DMS153 treated with DMSO at 0.1 percent for 48 hours (cell line): ENCODE results near the gene CLEC11A.
A peak's percentile ranks its signal among the peaks of the same experiment; 100 is the strongest.

Source experiments
- DNase-seq: peaks from one replicate; lab custom pipeline; 2025; ENCODE audit not compliant: unreplicated experiment; lab: John Stamatoyannopoulos, UW

Gene CLEC11A

GRCh38 chr19:50723069-50723468 is at the start of gene CLEC11A:
Gene CLEC11A, plus strand, starts transcription at chr19:50723364. Its CDS starts 162 bp downstream, at chr19:50723526.
- DNase-seq = no peak

- DNase-seq = no peak
These were observed 46.5 kb upstream of the CLEC11A start for GRCh38 chr19:50676625-50677197.

GRCh38 chr19:50677636-50678035 is 45.5 kb upstream of the CLEC11A start:
- DNase-seq = no peak

- DNase-seq = no peak
These were observed 44.8 kb upstream of the CLEC11A start for GRCh38 chr19:50678323-50678722.

GRCh38 chr19:50679177-50680125 is 43.7 kb upstream of the CLEC11A start:
- DNase-seq = peak; percentile 86

GRCh38 chr19:50686310-50687032 is 36.7 kb upstream of the CLEC11A start:
- no peak for DNase-seq

GRCh38 chr19:50688766-50689165 is 34.4 kb upstream of the CLEC11A start:
- DNase-seq = no peak

GRCh38 chr19:50690439-50690838 is 32.7 kb upstream of the CLEC11A start:
- no peak for DNase-seq

- DNase-seq = no peak
These were observed 29.8 kb upstream of the CLEC11A start for GRCh38 chr19:50693064-50693975.

- DNase-seq = no peak
These were observed 28.4 kb upstream of the CLEC11A start for GRCh38 chr19:50694815-50695145.

- no peak for DNase-seq
These were observed 27.7 kb upstream of the CLEC11A start for GRCh38 chr19:50695251-50696093.

- no peak for DNase-seq
These were observed 27.1 kb upstream of the CLEC11A start for GRCh38 chr19:50696094-50696483.

GRCh38 chr19:50697414-50698124 is 25.6 kb upstream of the CLEC11A start:
- DNase-seq = no peak

GRCh38 chr19:50701367-50701985 is 21.7 kb upstream of the CLEC11A start:
- no peak for DNase-seq

- DNase-seq = no peak
These were observed 20.9 kb upstream of the CLEC11A start for GRCh38 chr19:50702158-50702870.

GRCh38 chr19:50702871-50703829 is 20.0 kb upstream of the CLEC11A start:
- no peak for DNase-seq
